Left ventricle myocardium inferior (tissue), 1 donor: ENCODE data around the gene RPA3. TPM values are rescaled to one million over a fixed set of nuclear protein-coding genes. Genes with fewer than 3 reads are reported as not detected.

Experiments
- DNase-seq: peaks from one replicate; pipeline ENCODE4 v3.0.0-alpha.2; 2020
- H3K27ac ChIP-seq: fragments of 200-600 bp; replicated peaks from 2 replicates; pipeline ENCODE4 v1.8.0; 2021
- H3K27me3 ChIP-seq: fragments of 200-600 bp; 2 replicates; pipeline ENCODE4 v1.8.0; 2021; ENCODE audit warnings: low read depth
- H3K36me3 ChIP-seq: fragments of 200-600 bp; 2 replicates; pipeline ENCODE4 v1.8.0; 2021
- H3K4me1 ChIP-seq: fragments of 200-600 bp; 2 replicates; pipeline ENCODE4 v1.8.0; 2021
- H3K4me3 ChIP-seq: fragments of 200-600 bp; 2 replicates; pipeline ENCODE4 v1.8.0; 2021; ENCODE audit warnings: mild to moderate bottlenecking, moderate library complexity
- H3K9me3 ChIP-seq: fragments of 200-600 bp; replicated peaks from 2 replicates; pipeline ENCODE4 v1.8.0; 2021
- CTCF ChIP-seq: fragments of 200-600 bp; IDR thresholded peaks from 2 replicates; pipeline ENCODE4 v1.8.0; 2021; ENCODE audit warnings: antibody characterized with exemption, mild to moderate bottlenecking, borderline replicate concordance
- intact Hi-C: fragments of 100-400 bp; cut with micrococcal nuclease; formaldehyde crosslinking; loops from one replicate; pipeline ENCODE4 v1.11.0; 2022
- total RNA-seq: library from RNA; stranded (reverse); fragmentation: NEBNext Ultra II Directional; extraction: Animal tissue kit (Norgen Biotek cat#: 25700); gene quantifications from one replicate; pipeline ENCODE4 v1.2.1, GENCODE V29; 2021
- donor health status: DM: no; HTN: yes; CAD: no; lungs with severe emphysema.

The RPA3 gene
- total RNA-seq, 1 donor from 2014 or later, result 21.1 TPM

- Histone ChIP-seq H3K27ac (no peak overlapping the region), H3K9me3 (peaks cover 5% of the 10 kb centered on the region), H3K27me3 (no peaks in the 10 kb centered on the region), H3K36me3 (peaks cover 5% of the 10 kb centered on the region), H3K4me3 (no peak overlapping the region), H3K4me1 (peaks cover 20% of the 10 kb centered on the region)
- no peak for DNase-seq
- TF ChIP-seq CTCF, result no peak
- intact Hi-C loops, result no loop called here
Measured at GRCh38 chr7:7675686-7676085, 42.7 kb downstream of the RPA3 start.

- H3K27me3 ChIP-seq, result no peaks in the 10 kb centered on the region
- no peak for DNase-seq
- no peak for TF ChIP-seq CTCF
- H3K27ac ChIP-seq, result no peak overlapping the region
- peaks cover 5% of the 10 kb centered on the region for H3K36me3 ChIP-seq
- H3K4me3 ChIP-seq, result no peak overlapping the region
- peaks cover 23% of the 10 kb centered on the region for H3K4me1 ChIP-seq
- peaks cover 5% of the 10 kb centered on the region for H3K9me3 ChIP-seq
- intact Hi-C loops, result no loop called here
Measured at GRCh38 chr7:7673240-7673550, 45.2 kb downstream of the RPA3 start.

- peaks cover under 1% of the 10 kb centered on the region for H3K9me3 ChIP-seq
- intact Hi-C loops, result no loop called here
Measured at GRCh38 chr7:7672545-7673239, 45.7 kb downstream of the RPA3 start.

GRCh38 chr7:7671361-7671760, 47.0 kb downstream of the RPA3 start:
- no peak for TF ChIP-seq CTCF
- H3K4me3 ChIP-seq, result no peak overlapping the region
- H3K4me1 ChIP-seq, result peaks cover 23% of the 10 kb centered on the region
- intact Hi-C loops, result no loop called here
- no peaks in the 10 kb centered on the region for H3K27me3 ChIP-seq
- H3K9me3 ChIP-seq, result no peaks in the 10 kb centered on the region
- H3K27ac ChIP-seq, result peak overlapping the region; percentile 21
- DNase-seq, result no peak
- H3K36me3 ChIP-seq, result peaks cover 5% of the 10 kb centered on the region

More at GRCh38 chr7:7672545-7673239, 45.7 kb downstream of the RPA3 start:
- Histone ChIP-seq H3K27me3 (no peaks in the 10 kb centered on the region), H3K4me1 (peaks cover 23% of the 10 kb centered on the region), H3K4me3 (no peak overlapping the region), H3K27ac (no peak overlapping the region), H3K36me3 (peaks cover 5% of the 10 kb centered on the region)
- DNase-seq, result no peak
- TF ChIP-seq CTCF, result no peak

GRCh38 chr7:7670490-7670889, 47.9 kb downstream of the RPA3 start:
- Histone ChIP-seq H3K27ac (no peak overlapping the region), H3K27me3 (no peaks in the 10 kb centered on the region), H3K9me3 (no peaks in the 10 kb centered on the region), H3K4me1 (peaks cover 23% of the 10 kb centered on the region), H3K4me3 (no peak overlapping the region), H3K36me3 (no peaks in the 10 kb centered on the region)
- DNase-seq, result no peak
- intact Hi-C loops, result no loop called here
- TF ChIP-seq CTCF, result no peak
